Fibroblast of lung (primary cell): ENCODE data around the gene CLNK.

Experiments
- CTCF ChIP-seq, 2 donors: IDR thresholded peaks in 1 of 2; conservative IDR thresholded peaks in 1 of 2; 1 replicate in 1 of 2; 2 replicates in 1 of 2; pipeline ENCODE4 v1.5.1; 2011 to 2012; ENCODE audit warnings: low read length in 2 of 2, control low read depth in 1 of 2, inconsistent platforms in 1 of 2, low read depth in 1 of 2, mild to moderate bottlenecking in 1 of 2
- EZH2 ChIP-seq: IDR thresholded peaks from 2 replicates; pipeline ENCODE4 v1.5.1; 2012; ENCODE audit warnings: low read length, control low read depth, mild to moderate bottlenecking; ENCODE audit errors: missing control alignments

DNA sequence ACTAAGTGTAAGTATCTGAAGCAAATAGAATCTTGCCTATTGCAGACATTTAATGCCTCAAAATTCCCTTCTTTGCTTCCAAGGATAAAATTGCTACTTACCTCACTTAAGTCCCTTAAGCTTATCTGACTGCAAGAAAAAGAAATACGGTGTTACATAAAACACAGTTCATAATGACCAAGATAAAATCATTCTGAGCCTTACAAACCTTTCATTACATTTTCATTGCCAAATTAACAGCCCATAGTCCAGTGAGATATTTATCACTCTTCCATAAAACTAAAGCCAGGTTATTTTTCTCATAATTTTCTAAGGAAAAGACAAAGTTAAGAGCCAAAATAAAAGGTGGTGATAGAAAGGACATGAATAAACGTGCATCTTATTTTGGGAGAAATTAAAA lies 152.4 kb downstream of the CLNK start:
- TF ChIP-seq CTCF (conservative IDR thresholded peaks at IDR 0.05 in 1 of 2, IDR thresholded peaks at IDR 0.05 in 1 of 2; ENCODE audit: low read depth in 1 of 2, low read length in 2 of 2) (no peak), EZH2 (no peak)
